Thyroid gland (tissue), 4 donors: ENCODE results near the gene OR12D2. TPM values are rescaled to one million over a fixed set of nuclear protein-coding genes. Genes with fewer than 3 reads are reported as not detected.

Experiments
- DNase-seq, 2 donors: peaks; one replicate each; pipeline ENCODE4 v3.0.0-alpha.2; 2019
- H3K27ac ChIP-seq, 3 donors: fragments of 200-600 bp; sonication (generic); 1 replicate in 2 of 3; 2 replicates in 1 of 3; pipeline ENCODE4 v1.5.1; 2016 to 2019; ENCODE audit warnings: mild to moderate bottlenecking in 1 of 3, moderate library complexity in 1 of 3
- H3K27me3 ChIP-seq: fragments of 200-600 bp; sonication (generic); one replicate; pipeline ENCODE4 v1.5.1; 2019
- H3K36me3 ChIP-seq, 2 donors: fragments of 200-600 bp; sonication (generic); one replicate each; pipeline ENCODE4 v1.5.1; 2016 to 2019
- H3K4me1 ChIP-seq, 2 donors: fragments of 200-600 bp; sonication (generic); one replicate each; pipeline ENCODE4 v1.5.1; 2017 to 2019
- H3K4me3 ChIP-seq, 3 donors: fragments of 200-600 bp; sonication (generic); replicated peaks in 1 of 3; 1 replicate in 2 of 3; 2 replicates in 1 of 3; pipeline ENCODE4 v1.5.1; 2016; ENCODE audit warnings: mild to moderate bottlenecking in 1 of 3
- H3K9me3 ChIP-seq: fragments of 200-600 bp; sonication (generic); one replicate; pipeline ENCODE4 v1.5.1; 2017
- CTCF ChIP-seq, 6 experiments: fragments of 200-600 bp in 3 of 6; fragments of 450-650 bp in 3 of 6; sonication (generic) in 3 of 6; IDR thresholded peaks; one replicate each; pipeline ENCODE4 v1.5.1; 2016 to 2019; ENCODE audit warnings: antibody characterized with exemption in 6 of 6, mild to moderate bottlenecking in 2 of 6, inconsistent platforms in 1 of 6, moderate library complexity in 1 of 6
- POLR2A ChIP-seq, 2 donors: fragments of 450-650 bp; IDR thresholded peaks; one replicate each; pipeline ENCODE4 v1.6.1; 2017; ENCODE audit warnings: antibody characterized with exemption in 2 of 2, mild to moderate bottlenecking in 2 of 2, moderate library complexity in 1 of 2
- WGBS, 2 donors: methylation state at CpG; one replicate each; pipeline ENCODE4 v1.1.5; 2017; 5-methylcytosine and 5-hydroxymethylcytosine counted together
- intact Hi-C: fragments of 100-400 bp; cut with DNase I; formaldehyde crosslinking; loops from one replicate; pipeline ENCODE4 v1.15.1; 2023
- total RNA-seq, 4 donors: library from RNA; depleted of rRNA; stranded (reverse); fragments of >200 nt; gene quantifications; one replicate each; pipeline ENCODE4 v1.2.3, GENCODE V29; 2016

OR12D2 gene
- total RNA-seq, 4 donors from 2014 or later: not detected

DNA sequence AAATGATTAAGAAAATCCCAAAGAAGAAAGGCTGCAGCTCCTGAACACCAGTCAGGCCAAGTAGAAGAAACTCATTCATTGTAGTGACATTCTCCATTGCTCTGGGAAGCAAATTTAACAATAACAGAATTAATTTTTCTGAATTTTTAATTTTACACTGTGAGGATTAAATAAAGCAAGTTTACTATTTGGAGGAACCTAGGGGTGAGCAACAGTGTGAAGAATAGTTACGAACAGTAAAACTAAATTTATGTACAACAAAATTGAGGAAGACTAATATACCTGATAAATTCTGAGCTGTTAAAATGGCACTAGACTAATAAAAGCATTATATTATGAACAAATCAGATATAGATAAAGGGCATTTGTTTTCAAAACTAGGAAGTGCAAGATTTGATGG is 20.2 kb upstream of the OR12D2 start, which contains the start of gene OR12D3:
OR12D3 (minus strand) TSS at position 101 of the 400 bp plus-strand sequence; CDS start at position 97, 4 bp downstream.
- no peak for DNase-seq
- Histone ChIP-seq H3K4me1 (no peaks in the 10 kb centered on the region), H3K36me3 (no peaks in the 10 kb centered on the region), H3K4me3 (no peak within 1 kb of the TSS), H3K27ac (no peak within 1 kb of the TSS), H3K9me3 (no peaks in the 10 kb centered on the region), H3K27me3 (no peaks in the 10 kb centered on the region)
- 95 to 96% methylated on average over 1 of the region's 1 CpG for WGBS, 2 donors
- TF ChIP-seq CTCF (IDR thresholded peaks at IDR 0.05) (no peak), POLR2A (IDR thresholded peaks at IDR 0.05) (no peak)
- intact Hi-C loops: no loop called here

GRCh38 chr6:29376003-29376402 is 19.4 kb upstream of the OR12D2 start:
- Histone ChIP-seq H3K27ac (no peak overlapping the region), H3K27me3 (no peaks in the 10 kb centered on the region), H3K4me3 (no peak overlapping the region), H3K36me3 (no peaks in the 10 kb centered on the region), H3K9me3 (no peaks in the 10 kb centered on the region), H3K4me1 (no peaks in the 10 kb centered on the region)
- DNase-seq: no peak
- intact Hi-C loops: no loop called here
- TF ChIP-seq CTCF (IDR thresholded peaks at IDR 0.05): no peak
- TF ChIP-seq POLR2A (IDR thresholded peaks at IDR 0.05): no peak

- no peaks in the 10 kb centered on the region for H3K36me3 ChIP-seq
- H3K27ac ChIP-seq: no peak overlapping the region
- no peaks in the 10 kb centered on the region for H3K27me3 ChIP-seq
- no peaks in the 10 kb centered on the region for H3K4me1 ChIP-seq
- WGBS, 2 donors: 63 to 66% methylated on average over 4 of the region's 4 CpGs
- intact Hi-C loops: no loop called here
- no peak for DNase-seq
- H3K4me3 ChIP-seq: no peak overlapping the region
- TF ChIP-seq POLR2A (IDR thresholded peaks at IDR 0.05) (no peak), CTCF (IDR thresholded peaks at IDR 0.05) (no peak)
- H3K9me3 ChIP-seq: no peaks in the 10 kb centered on the region
These were observed 6.9 kb upstream of the OR12D2 start for GRCh38 chr6:29388533-29388932.

DNA sequence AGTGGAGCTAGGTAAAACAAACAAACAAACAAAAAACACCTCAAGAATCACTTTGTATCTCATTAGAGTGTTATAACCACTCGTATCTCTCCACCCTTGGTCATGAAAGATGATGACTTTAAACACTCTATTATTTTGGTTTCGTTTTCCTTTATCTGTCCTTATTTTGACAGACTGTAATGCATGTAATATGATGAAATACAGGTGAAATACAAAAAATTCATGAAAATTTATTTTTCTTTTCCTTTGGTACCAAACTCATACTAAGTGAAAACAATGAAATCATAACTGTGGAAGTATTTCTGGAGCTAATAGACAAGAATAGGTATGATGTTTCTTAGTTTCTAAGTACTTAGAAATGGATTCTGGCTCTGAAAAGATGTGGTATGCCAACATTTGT is 4.1 kb downstream of the OR12D2 start:
- 80 to 83% methylated on average over 2 of the region's 2 CpGs for WGBS, 2 donors
- H3K9me3 ChIP-seq: no peaks in the 10 kb centered on the region
- intact Hi-C loops: no loop called here
- no peaks in the 10 kb centered on the region for H3K36me3 ChIP-seq
- no peak overlapping the region for H3K27ac ChIP-seq
- TF ChIP-seq CTCF (IDR thresholded peaks at IDR 0.05) (no peak), POLR2A (IDR thresholded peaks at IDR 0.05) (no peak)
- no peak overlapping the region for H3K4me3 ChIP-seq
- no peaks in the 10 kb centered on the region for H3K27me3 ChIP-seq
- no peak for DNase-seq
- no peaks in the 10 kb centered on the region for H3K4me1 ChIP-seq

DNA sequence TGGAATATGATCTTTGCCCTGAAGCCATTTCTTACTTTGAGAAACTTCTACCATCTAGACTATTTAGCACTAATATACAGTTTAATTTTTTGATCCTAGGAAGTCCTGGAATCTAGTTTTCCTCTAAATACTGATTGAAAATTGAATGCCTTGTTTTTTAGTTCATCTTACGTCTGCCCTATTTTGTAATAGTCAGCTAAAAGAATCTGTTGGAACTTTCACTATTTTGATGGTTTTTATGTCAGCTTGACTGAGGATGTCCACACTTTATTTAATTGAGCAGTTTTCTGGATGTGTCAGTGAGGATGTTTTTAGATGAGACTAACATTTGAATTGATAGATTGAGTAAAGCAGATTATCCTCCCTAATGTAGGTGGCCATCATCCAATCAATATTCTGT is 8.4 kb downstream of the OR12D2 start:
- intact Hi-C loops: no loop called here
- 47 to 92% methylated on average over 1 of the region's 1 CpG for WGBS, 2 donors

More for the DNA sequence above, 8.4 kb downstream of the OR12D2 start:
- Histone ChIP-seq H3K4me3 (no peak overlapping the region), H3K27ac (no peak overlapping the region), H3K27me3 (no peaks in the 10 kb centered on the region), H3K4me1 (no peaks in the 10 kb centered on the region), H3K36me3 (no peaks in the 10 kb centered on the region), H3K9me3 (no peaks in the 10 kb centered on the region)
- DNase-seq: no peak
- TF ChIP-seq POLR2A (IDR thresholded peaks at IDR 0.05): no peak
- no peak for TF ChIP-seq CTCF (IDR thresholded peaks at IDR 0.05)
